ENCODE results near the gene TEN1.

TEN1 gene

GRCh38 chr17:76022285-76022684 lies 43.2 kb downstream of the TEN1 start:
- no peaks in the 10 kb centered on the region for H3K4me1 ChIP-seq (ENCODE audit: control insufficient read depth in 2 of 2, insufficient read depth in 1 of 2, low read depth in 1 of 2, low read length in 2 of 2)
- H3K9ac ChIP-seq (ENCODE audit: low read depth, low read length, poor library complexity): no peak overlapping the region
- H3K27me3 ChIP-seq (ENCODE audit: control insufficient read depth in 3 of 3, insufficient read depth in 3 of 3, low read depth in 1 of 3, low read length in 3 of 3): peaks cover 0 to 47% (median 0%) of the 10 kb centered on the region in 3 experiments
- H4K91ac ChIP-seq (ENCODE audit: low read depth, low read length, poor library complexity): no peak overlapping the region
- peak overlapping the region; percentile 55 for H3K23ac ChIP-seq (ENCODE audit: low read depth, low read length, poor library complexity)
- no peak for DNase-seq (ENCODE audit: low spot score)
- no peak overlapping the region for H3K4ac ChIP-seq (ENCODE audit: low read length)
- no peaks in the 10 kb centered on the region for H3K36me3 ChIP-seq (replicated peaks in 1 of 2; ENCODE audit: control insufficient read depth in 2 of 2, insufficient read depth in 2 of 2, low read length in 2 of 2)
- no peaks in the 10 kb centered on the region for H3K9me3 ChIP-seq (replicated peaks in 1 of 2; ENCODE audit: control insufficient read depth in 2 of 2, insufficient read depth in 1 of 2, low read depth in 1 of 2, low read length in 2 of 2)
- H3K4me3 ChIP-seq (ENCODE audit: low read length in 2 of 2): no peak overlapping the region
- H3K4me2 ChIP-seq (ENCODE audit: insufficient read depth, low read length, poor library complexity, severe bottlenecking): no peak overlapping the region
- no peak overlapping the region for H2AK5ac ChIP-seq (ENCODE audit: low read depth, low read length)
- H3K14ac ChIP-seq (ENCODE audit: low read length): no peak overlapping the region
- WGBS, 2 donors (ENCODE audit: extremely low coverage in 2 of 2, insufficient read length in 2 of 2, insufficient replicate concordance in 1 of 2): no CpG with 5 or more reads among the region's 24 CpGs
- H2BK5ac ChIP-seq (ENCODE audit: low read length): no peak overlapping the region
- H3K27ac ChIP-seq (replicated peaks; ENCODE audit: low read length): no peak overlapping the region
- no peak overlapping the region for H2BK15ac ChIP-seq (ENCODE audit: low read length)
- H2AFZ ChIP-seq (ENCODE audit: low read length): no peak overlapping the region
- H4K8ac ChIP-seq (ENCODE audit: low read depth, low read length): no peak overlapping the region
- no peak overlapping the region for H2BK12ac ChIP-seq (ENCODE audit: low read length)
- H3K18ac ChIP-seq (ENCODE audit: low read length): no peak overlapping the region
- peaks cover 2% of the 10 kb centered on the region for H3K79me1 ChIP-seq (ENCODE audit: low read depth, low read length)
- H2BK120ac ChIP-seq (ENCODE audit: low read depth, low read length): no peak overlapping the region

- Histone ChIP-seq H4K91ac (ENCODE audit: low read depth, low read length, poor library complexity) (no peak overlapping the region), H3K4me3 (ENCODE audit: low read length in 2 of 2) (no peak overlapping the region), H3K79me1 (ENCODE audit: low read depth, low read length) (peaks cover 2% of the 10 kb centered on the region), H3K14ac (ENCODE audit: low read length) (peak overlapping the region; percentile 38), H3K23ac (ENCODE audit: low read depth, low read length, poor library complexity) (no peak overlapping the region), H2BK12ac (ENCODE audit: low read length) (no peak overlapping the region), H3K4me1 (ENCODE audit: control insufficient read depth in 2 of 2, insufficient read depth in 1 of 2, low read depth in 1 of 2, low read length in 2 of 2) (no peaks in the 10 kb centered on the region), H2AK5ac (ENCODE audit: low read depth, low read length) (no peak overlapping the region), H3K18ac (ENCODE audit: low read length) (no peak overlapping the region), H2BK15ac (ENCODE audit: low read length) (no peak overlapping the region), H2BK120ac (ENCODE audit: low read depth, low read length) (no peak overlapping the region), H3K27ac (replicated peaks; ENCODE audit: low read length) (no peak overlapping the region), H2AFZ (ENCODE audit: low read length) (no peak overlapping the region), H3K9ac (ENCODE audit: low read depth, low read length, poor library complexity) (no peak overlapping the region), H3K9me3 (replicated peaks in 1 of 2; ENCODE audit: control insufficient read depth in 2 of 2, insufficient read depth in 1 of 2, low read depth in 1 of 2, low read length in 2 of 2) (no peaks in the 10 kb centered on the region), H3K36me3 (replicated peaks in 1 of 2; ENCODE audit: control insufficient read depth in 2 of 2, insufficient read depth in 2 of 2, low read length in 2 of 2) (no peaks in the 10 kb centered on the region), H3K27me3 (ENCODE audit: control insufficient read depth in 3 of 3, insufficient read depth in 3 of 3, low read depth in 1 of 3, low read length in 3 of 3) (peaks cover 0 to 40% (median 0%) of the 10 kb centered on the region in 3 experiments), H4K8ac (ENCODE audit: low read depth, low read length) (peak overlapping the region; percentile 23), H2BK5ac (ENCODE audit: low read length) (no peak overlapping the region), H3K4ac (ENCODE audit: low read length) (no peak overlapping the region), H3K4me2 (ENCODE audit: insufficient read depth, low read length, poor library complexity, severe bottlenecking) (no peak overlapping the region)
- WGBS, 2 donors (ENCODE audit: extremely low coverage in 2 of 2, insufficient read length in 2 of 2, insufficient replicate concordance in 1 of 2): no CpG with 5 or more reads among the region's 28 CpGs
- no peak for DNase-seq (ENCODE audit: low spot score)
These were observed 44.2 kb downstream of the TEN1 start for GRCh38 chr17:76022973-76023899.

DNA sequence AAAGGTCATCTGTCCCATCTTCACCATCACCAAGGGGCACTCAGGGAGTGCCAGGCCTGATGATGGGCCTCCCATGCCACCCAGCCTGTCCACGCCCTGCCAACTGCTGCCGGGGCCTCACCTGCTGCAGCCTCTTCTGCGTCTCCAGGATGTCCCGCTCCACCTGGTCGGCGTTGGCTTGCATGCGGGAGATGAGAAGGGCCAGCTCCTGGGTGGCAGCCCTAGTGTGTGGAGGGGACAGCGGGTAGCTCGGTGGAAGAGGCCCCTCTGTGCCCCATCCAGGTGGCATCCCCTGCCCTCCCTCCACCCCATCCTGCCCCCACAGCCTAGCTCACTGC lies 44.8 kb downstream of the TEN1 start:
- WGBS, 2 donors (ENCODE audit: extremely low coverage in 2 of 2, insufficient read length in 2 of 2, insufficient replicate concordance in 1 of 2): no CpG with 5 or more reads among the region's 9 CpGs
- H2AFZ ChIP-seq (ENCODE audit: low read length): no peak overlapping the region

GRCh38 chr17:76024353-76024752 lies 45.3 kb downstream of the TEN1 start:
- Histone ChIP-seq H3K4ac (ENCODE audit: low read length) (no peak overlapping the region), H3K23ac (ENCODE audit: low read depth, low read length, poor library complexity) (peak overlapping the region; percentile 5), H2BK15ac (ENCODE audit: low read length) (peak overlapping the region; percentile 81), H2AFZ (ENCODE audit: low read length) (no peak overlapping the region), H3K79me1 (ENCODE audit: low read depth, low read length) (peaks cover under 1% of the 10 kb centered on the region), H3K18ac (ENCODE audit: low read length) (no peak overlapping the region), H4K8ac (ENCODE audit: low read depth, low read length) (no peak overlapping the region), H4K91ac (ENCODE audit: low read depth, low read length, poor library complexity) (no peak overlapping the region), H2BK120ac (ENCODE audit: low read depth, low read length) (no peak overlapping the region), H3K9me3 (replicated peaks in 1 of 2; ENCODE audit: control insufficient read depth in 2 of 2, insufficient read depth in 1 of 2, low read depth in 1 of 2, low read length in 2 of 2) (no peaks in the 10 kb centered on the region), H3K9ac (ENCODE audit: low read depth, low read length, poor library complexity) (peak overlapping the region; percentile 63), H2AK5ac (ENCODE audit: low read depth, low read length) (peak overlapping the region; percentile 3), H3K36me3 (replicated peaks in 1 of 2; ENCODE audit: control insufficient read depth in 2 of 2, insufficient read depth in 2 of 2, low read length in 2 of 2) (no peaks in the 10 kb centered on the region), H3K4me2 (ENCODE audit: insufficient read depth, low read length, poor library complexity, severe bottlenecking) (no peak overlapping the region), H3K4me1 (ENCODE audit: control insufficient read depth in 2 of 2, insufficient read depth in 1 of 2, low read depth in 1 of 2, low read length in 2 of 2) (peaks cover 0 to 2% of the 10 kb centered on the region in 2 donors), H2BK12ac (ENCODE audit: low read length) (no peak overlapping the region), H3K27me3 (ENCODE audit: control insufficient read depth in 3 of 3, insufficient read depth in 3 of 3, low read depth in 1 of 3, low read length in 3 of 3) (peaks cover 0 to 41% (median 0%) of the 10 kb centered on the region in 3 experiments), H3K14ac (ENCODE audit: low read length) (no peak overlapping the region), H3K4me3 (ENCODE audit: low read length in 2 of 2) (no peak overlapping the region), H2BK5ac (ENCODE audit: low read length) (no peak overlapping the region), H3K27ac (replicated peaks; ENCODE audit: low read length) (no peak overlapping the region)
- DNase-seq (ENCODE audit: low spot score): no peak
- no CpG with 5 or more reads among the region's 9 CpGs for WGBS, 2 donors (ENCODE audit: extremely low coverage in 2 of 2, insufficient read length in 2 of 2, insufficient replicate concordance in 1 of 2)

More for the DNA sequence above, 44.8 kb downstream of the TEN1 start:
- Histone ChIP-seq H3K9ac (ENCODE audit: low read depth, low read length, poor library complexity) (no peak overlapping the region), H2AK5ac (ENCODE audit: low read depth, low read length) (no peak overlapping the region), H3K14ac (ENCODE audit: low read length) (peak overlapping the region; percentile 38), H3K4ac (ENCODE audit: low read length) (no peak overlapping the region), H3K79me1 (ENCODE audit: low read depth, low read length) (peaks cover 2% of the 10 kb centered on the region), H2BK5ac (ENCODE audit: low read length) (no peak overlapping the region), H4K8ac (ENCODE audit: low read depth, low read length) (no peak overlapping the region), H4K91ac (ENCODE audit: low read depth, low read length, poor library complexity) (no peak overlapping the region), H3K23ac (ENCODE audit: low read depth, low read length, poor library complexity) (peak overlapping the region; percentile 5), H3K9me3 (replicated peaks in 1 of 2; ENCODE audit: control insufficient read depth in 2 of 2, insufficient read depth in 1 of 2, low read depth in 1 of 2, low read length in 2 of 2) (no peaks in the 10 kb centered on the region), H3K4me3 (ENCODE audit: low read length in 2 of 2) (no peak overlapping the region), H2BK15ac (ENCODE audit: low read length) (peak overlapping the region; percentile 81), H3K4me1 (ENCODE audit: control insufficient read depth in 2 of 2, insufficient read depth in 1 of 2, low read depth in 1 of 2, low read length in 2 of 2) (no peaks in the 10 kb centered on the region), H2BK120ac (ENCODE audit: low read depth, low read length) (no peak overlapping the region), H3K36me3 (replicated peaks in 1 of 2; ENCODE audit: control insufficient read depth in 2 of 2, insufficient read depth in 2 of 2, low read length in 2 of 2) (no peaks in the 10 kb centered on the region), H3K27me3 (ENCODE audit: control insufficient read depth in 3 of 3, insufficient read depth in 3 of 3, low read depth in 1 of 3, low read length in 3 of 3) (peaks cover 0 to 43% (median 0%) of the 10 kb centered on the region in 3 experiments), H3K4me2 (ENCODE audit: insufficient read depth, low read length, poor library complexity, severe bottlenecking) (no peak overlapping the region), H3K27ac (replicated peaks; ENCODE audit: low read length) (no peak overlapping the region), H2BK12ac (ENCODE audit: low read length) (no peak overlapping the region), H3K18ac (ENCODE audit: low read length) (no peak overlapping the region)
- DNase-seq (ENCODE audit: low spot score): no peak
